Tibial artery (tissue), 4 donors: Measurements from ENCODE around the gene TP53.

Source experiments
- DNase-seq, 2 donors: peaks; one replicate each; pipeline ENCODE4 v3.0.0-alpha.2; 2019
- H3K27ac ChIP-seq, 2 donors: fragments of 200-600 bp; sonication (generic) in 1 of 2; 1 replicate in 1 of 2; 2 replicates in 1 of 2; pipeline ENCODE4 v1.5.1; 2018 to 2019; ENCODE audit warnings: mild to moderate bottlenecking in 1 of 2
- H3K27me3 ChIP-seq, 2 donors: fragments of 200-600 bp; sonication (generic) in 1 of 2; one replicate each; pipeline versions ENCODE4 v1.5.1 to v1.6.0; 2016 to 2019
- H3K36me3 ChIP-seq, 3 donors: fragments of 200-600 bp; sonication (generic) in 2 of 3; one replicate each; pipeline ENCODE4 v1.5.1; 2016 to 2019; ENCODE audit warnings: mild to moderate bottlenecking in 2 of 3
- H3K4me1 ChIP-seq, 4 donors: fragments of 200-600 bp; sonication (generic) in 2 of 4; 1 replicate in 3 of 4; 2 replicates in 1 of 4; pipeline ENCODE4 v1.5.1; 2016 to 2019
- H3K4me3 ChIP-seq, 2 donors: fragments of 200-600 bp; sonication (generic) in 1 of 2; 1 replicate in 1 of 2; 2 replicates in 1 of 2; pipeline ENCODE4 v1.5.1; 2018 to 2019; ENCODE audit warnings: mild to moderate bottlenecking in 2 of 2
- H3K9me3 ChIP-seq, 3 donors: fragments of 200-600 bp; sonication (generic) in 1 of 3; one replicate each; pipeline ENCODE4 v1.5.1; 2016 to 2019
- CTCF ChIP-seq, 2 experiments: fragments of 200-600 bp in 1 of 2; fragments of 450-650 bp in 1 of 2; IDR thresholded peaks; one replicate each; pipeline ENCODE4 v1.5.1; 2017 to 2019; ENCODE audit warnings: antibody characterized with exemption in 2 of 2, mild to moderate bottlenecking in 1 of 2, moderate library complexity in 1 of 2
- intact Hi-C: fragments of 100-400 bp; cut with DNase I; formaldehyde crosslinking; loops from one replicate; pipeline ENCODE4 v1.15.0; 2023; ENCODE audit warnings: low total_unique reads

The TP53 gene

DNA sequence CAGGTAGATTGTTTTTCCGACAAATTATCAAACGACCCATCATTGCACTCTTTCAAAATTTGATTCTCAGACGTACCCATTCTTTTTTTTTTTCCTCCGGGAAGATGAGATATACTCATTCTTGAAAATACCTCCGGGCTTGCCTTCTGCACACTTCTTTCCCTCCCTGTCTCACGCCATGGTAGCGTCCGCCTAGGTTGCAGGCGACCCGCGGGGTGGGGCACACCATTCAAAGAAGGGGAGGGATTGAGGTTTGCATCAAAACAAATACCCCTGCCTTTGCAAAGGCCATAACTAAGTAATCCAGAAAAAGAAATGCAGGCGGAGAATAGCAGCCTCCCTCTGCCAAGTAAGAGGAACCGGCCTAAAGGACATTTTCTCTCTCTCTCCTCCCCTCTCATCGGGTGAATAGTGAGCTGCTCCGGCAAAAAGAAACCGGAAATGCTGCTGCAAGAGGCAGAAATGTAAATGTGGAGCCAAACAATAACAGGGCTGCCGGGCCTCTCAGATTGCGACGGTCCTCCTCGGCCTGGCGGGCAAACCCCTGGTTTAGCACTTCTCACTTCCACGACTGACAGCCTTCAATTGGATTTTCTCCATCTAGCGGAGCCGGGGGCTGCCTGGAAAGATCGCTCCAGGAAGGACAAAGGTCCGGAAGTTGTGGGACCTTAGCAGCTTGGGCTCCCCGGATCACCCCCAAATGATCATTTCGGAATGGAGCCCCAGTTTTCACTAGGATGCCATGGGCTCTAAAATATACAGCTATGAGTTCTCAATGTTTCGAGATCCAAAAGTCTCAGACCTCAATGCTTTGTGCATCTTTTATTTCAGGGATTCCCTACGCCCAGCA lies 843 bp downstream of the TP53 start:
- peaks cover 0 to 33% (median 21%) of the 10 kb centered on the region in 4 donors for H3K4me1 ChIP-seq
- no peaks in the 10 kb centered on the region for H3K36me3 ChIP-seq
- intact Hi-C loops = loop anchor here (5.0 kb wide), 1 partner anchor 59 kb away; the partner anchor contains the start of gene SAT2

GRCh38 chr17:7685533-7686221 lies 1.6 kb downstream of the TP53 start:
- DNase-seq = peak; percentile 91 to 96
- Histone ChIP-seq H3K36me3 (no peaks in the 10 kb centered on the region), H3K4me1 (peaks cover 0 to 33% (median 21%) of the 10 kb centered on the region in 4 donors), H3K27ac (peak overlapping the region; percentile 93 to 94), H3K9me3 (no peaks in the 10 kb centered on the region), H3K4me3 (peak overlapping the region; percentile 82 to 87), H3K27me3 (no peaks in the 10 kb centered on the region)
- intact Hi-C loops = loop anchor here (5.0 kb wide), 1 partner anchor 58 kb away; the partner anchor contains the start of gene SAT2
- TF ChIP-seq CTCF (IDR thresholded peaks at IDR 0.05) = no peak

More for the DNA sequence above, 843 bp downstream of the TP53 start:
- Histone ChIP-seq H3K27me3 (no peaks in the 10 kb centered on the region), H3K27ac (peak overlapping the region; percentile 93 to 94), H3K4me3 (peak overlapping the region; percentile 82 to 87), H3K9me3 (no peaks in the 10 kb centered on the region)
- DNase-seq = peak; percentile 75 to 88
- TF ChIP-seq CTCF (IDR thresholded peaks at IDR 0.05) = no peak

- no peak for TF ChIP-seq CTCF (IDR thresholded peaks at IDR 0.05)
These were observed 2.3 kb downstream of the TP53 start for GRCh38 chr17:7684851-7685532.

DNA sequence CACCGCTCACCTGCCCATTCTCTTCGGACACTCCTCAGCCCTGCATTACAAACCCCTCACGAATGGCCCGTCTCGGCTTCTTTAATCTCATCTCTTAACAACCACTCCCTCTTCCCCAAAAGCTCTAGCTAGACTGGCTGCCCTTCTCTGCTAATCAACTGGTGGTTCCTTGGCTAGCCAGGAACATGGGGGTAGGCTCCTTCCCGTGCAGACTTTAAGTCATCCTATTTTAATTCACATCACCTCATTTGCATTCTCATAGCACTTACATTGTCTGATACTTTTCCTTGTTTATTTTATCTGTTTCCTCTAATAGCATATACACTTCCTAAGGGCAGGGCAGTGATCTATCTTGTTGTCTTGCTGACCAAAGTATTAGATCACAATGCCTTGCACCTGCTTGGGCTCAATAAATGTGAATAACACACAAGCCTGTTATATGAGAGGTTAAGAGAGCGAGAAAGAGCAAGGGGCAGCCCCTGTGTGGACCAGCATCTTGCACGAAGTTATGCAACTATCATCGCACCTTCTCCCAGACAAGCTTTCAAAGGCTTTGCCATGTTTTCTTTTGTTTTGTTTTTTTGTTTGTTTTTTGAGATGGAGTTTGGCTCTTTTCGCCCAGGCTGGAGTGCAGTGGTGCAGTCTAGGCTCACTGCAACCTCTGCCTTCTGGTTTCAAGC lies 9.8 kb downstream of the TP53 start:
- no peak for TF ChIP-seq CTCF (IDR thresholded peaks at IDR 0.05)
- Histone ChIP-seq H3K36me3 (peaks cover 35 to 41% (median 39%) of the 10 kb centered on the region in 3 donors), H3K4me1 (no peaks in the 10 kb centered on the region), H3K27me3 (no peaks in the 10 kb centered on the region), H3K9me3 (peaks cover 0 to 9% (median 0%) of the 10 kb centered on the region in 3 donors), H3K27ac (no peak overlapping the region), H3K4me3 (no peak overlapping the region)
- DNase-seq = no peak
- intact Hi-C loops = loop anchor here (10.0 kb wide), 1 partner anchor 1897 kb away; the partner anchor contains the start of genes CFAP52 and STX8

More at GRCh38 chr17:7684851-7685532, 2.3 kb downstream of the TP53 start:
- Histone ChIP-seq H3K27ac (peak overlapping the region; percentile 93 to 94), H3K4me1 (peaks cover 0 to 33% (median 21%) of the 10 kb centered on the region in 4 donors), H3K4me3 (peak overlapping the region; percentile 82 to 87), H3K36me3 (no peaks in the 10 kb centered on the region), H3K27me3 (no peaks in the 10 kb centered on the region), H3K9me3 (no peaks in the 10 kb centered on the region)
- intact Hi-C loops = loop anchor here (5.0 kb wide), 1 partner anchor 58 kb away; the partner anchor contains the start of gene SAT2
- no peak for DNase-seq

DNA sequence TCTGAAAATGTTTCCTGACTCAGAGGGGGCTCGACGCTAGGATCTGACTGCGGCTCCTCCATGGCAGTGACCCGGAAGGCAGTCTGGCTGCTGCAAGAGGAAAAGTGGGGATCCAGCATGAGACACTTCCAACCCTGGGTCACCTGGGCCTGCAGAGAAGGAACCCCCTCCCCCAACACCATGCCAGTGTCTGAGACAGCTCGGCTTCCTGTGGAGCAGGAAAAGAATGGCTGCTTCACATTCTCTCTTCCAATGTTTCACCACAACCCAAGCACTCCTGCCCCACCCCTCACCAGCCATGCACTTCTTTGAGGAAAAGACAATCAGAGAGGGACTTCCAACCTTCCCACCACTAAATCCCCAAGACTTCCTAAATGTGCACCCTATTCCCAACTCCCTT lies 10.8 kb downstream of the TP53 start:
- DNase-seq = no peak
- Histone ChIP-seq H3K9me3 (peaks cover 0 to 9% (median 0%) of the 10 kb centered on the region in 3 donors), H3K27me3 (no peaks in the 10 kb centered on the region), H3K27ac (no peak overlapping the region), H3K36me3 (peaks cover 43 to 51% (median 48%) of the 10 kb centered on the region in 3 donors), H3K4me3 (no peak overlapping the region), H3K4me1 (no peaks in the 10 kb centered on the region)
- intact Hi-C loops = loop anchor here (10.0 kb wide), 1 partner anchor 1898 kb away; the partner anchor contains the start of genes CFAP52 and STX8
- no peak for TF ChIP-seq CTCF (IDR thresholded peaks at IDR 0.05)
